IPS-15b (cell line): ENCODE data around the gene C12orf54.
"Not testable (repeated sequence)": the region's sequence is repeated elsewhere in the genome, so short reads cannot be mapped to it uniquely, and the experiment has no call there.

Source experiments
- H3K27me3 ChIP-seq: one replicate; pipeline ENCODE4 v1.6.1; 2013; ENCODE audit warnings: low read length; ENCODE audit not compliant: control insufficient read depth, insufficient read depth
- H3K36me3 ChIP-seq: one replicate; pipeline ENCODE4 v1.6.1; 2013; ENCODE audit warnings: low read length; ENCODE audit not compliant: control insufficient read depth, insufficient read depth
- H3K4me1 ChIP-seq: one replicate; pipeline ENCODE4 v1.6.1; 2013; ENCODE audit warnings: mild to moderate bottlenecking, low read length; ENCODE audit not compliant: control insufficient read depth, insufficient read depth
- H3K4me3 ChIP-seq: one replicate; pipeline ENCODE4 v1.5.1; 2013; ENCODE audit warnings: low read depth, low read length
- H3K9ac ChIP-seq: one replicate; pipeline ENCODE4 v1.6.1; 2013; ENCODE audit warnings: low read depth, mild to moderate bottlenecking, low read length
- H3K9me3 ChIP-seq: one replicate; pipeline ENCODE4 v1.6.1; 2013; ENCODE audit warnings: mild to moderate bottlenecking, low read length; ENCODE audit not compliant: control insufficient read depth, insufficient read depth

C12orf54 gene

GRCh38 chr12:48482198-48482597, at the start of gene C12orf54:
Gene C12orf54 (plus strand): TSS chr12:48482498. CDS start chr12:48483297, 799 bp downstream.
- H3K9ac ChIP-seq: no peak within 1 kb of the TSS
- H3K36me3 ChIP-seq: no peaks in the 10 kb centered on the region
- no peaks in the 10 kb centered on the region for H3K27me3 ChIP-seq
- no peaks in the 10 kb centered on the region for H3K4me1 ChIP-seq
- H3K9me3 ChIP-seq: no peaks in the 10 kb centered on the region
- no peak within 1 kb of the TSS for H3K4me3 ChIP-seq

GRCh38 chr12:48434016-48434415, 48.3 kb upstream of the C12orf54 start:
- H3K4me1 ChIP-seq, H3K36me3 ChIP-seq, H3K27me3 ChIP-seq, H3K9me3 ChIP-seq, H3K4me3 ChIP-seq, H3K9ac ChIP-seq: not testable (repeated sequence)

DNA sequence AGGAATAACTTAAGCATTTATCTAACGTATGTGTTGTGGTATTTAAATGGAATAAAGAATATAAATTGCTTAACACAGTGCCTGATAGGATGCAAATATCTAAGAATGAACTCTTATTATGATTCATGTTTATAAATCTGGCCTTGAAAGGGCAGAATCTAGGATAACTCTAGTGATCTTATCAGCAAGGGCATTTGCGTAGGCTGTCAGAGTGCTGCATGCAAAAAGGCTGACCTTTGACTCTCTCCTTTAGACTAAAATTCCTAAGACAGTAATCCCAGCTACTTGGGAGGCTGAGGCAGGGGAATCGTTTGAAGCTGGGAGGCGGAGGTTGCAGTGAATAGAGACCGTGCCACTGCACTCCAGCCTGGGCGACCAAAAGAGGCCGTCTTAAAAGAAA, 41.2 kb upstream of the C12orf54 start:
- no peaks in the 10 kb centered on the region for H3K36me3 ChIP-seq
- peaks cover 4% of the 10 kb centered on the region for H3K4me1 ChIP-seq
- no peak overlapping the region for H3K9ac ChIP-seq
- H3K9me3 ChIP-seq: no peaks in the 10 kb centered on the region
- H3K4me3 ChIP-seq: no peak overlapping the region
- H3K27me3 ChIP-seq: no peaks in the 10 kb centered on the region

DNA sequence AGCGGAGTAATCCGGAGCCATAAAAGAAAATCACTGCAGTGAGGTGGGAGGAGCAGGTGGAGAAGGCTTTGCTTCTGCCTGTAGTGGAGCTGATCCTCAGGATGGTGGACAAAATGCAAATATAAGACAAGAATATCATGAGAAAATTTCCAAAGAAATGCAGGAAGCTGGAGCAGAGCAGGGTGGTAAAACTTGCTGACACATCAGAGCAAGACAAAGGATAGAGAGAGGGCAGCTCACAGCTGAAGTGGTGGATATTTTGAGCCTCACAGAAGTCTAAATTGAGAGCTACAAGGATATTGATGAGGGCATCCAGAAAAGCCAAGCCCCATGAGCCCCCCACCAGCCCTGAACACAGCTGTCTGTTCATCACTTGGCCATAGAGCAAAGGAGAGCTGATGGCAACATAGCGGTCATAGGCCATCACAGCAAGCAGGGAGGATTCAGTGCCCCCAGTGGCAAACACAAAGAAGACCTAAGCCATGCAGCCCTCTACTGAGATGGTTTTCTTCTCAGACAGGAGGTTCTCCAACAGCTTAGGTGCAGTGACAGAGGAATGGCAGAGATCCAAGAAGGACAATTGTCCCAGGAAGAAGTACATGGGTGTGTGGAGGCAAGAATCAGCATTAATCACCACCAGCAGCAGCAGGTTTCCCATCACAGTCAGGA, 40.0 kb upstream of the C12orf54 start:
- peaks cover 4% of the 10 kb centered on the region for H3K4me1 ChIP-seq
- no peaks in the 10 kb centered on the region for H3K9me3 ChIP-seq
- H3K9ac ChIP-seq: no peak overlapping the region
- H3K4me3 ChIP-seq: no peak overlapping the region
- H3K36me3 ChIP-seq: no peaks in the 10 kb centered on the region
- no peaks in the 10 kb centered on the region for H3K27me3 ChIP-seq

DNA sequence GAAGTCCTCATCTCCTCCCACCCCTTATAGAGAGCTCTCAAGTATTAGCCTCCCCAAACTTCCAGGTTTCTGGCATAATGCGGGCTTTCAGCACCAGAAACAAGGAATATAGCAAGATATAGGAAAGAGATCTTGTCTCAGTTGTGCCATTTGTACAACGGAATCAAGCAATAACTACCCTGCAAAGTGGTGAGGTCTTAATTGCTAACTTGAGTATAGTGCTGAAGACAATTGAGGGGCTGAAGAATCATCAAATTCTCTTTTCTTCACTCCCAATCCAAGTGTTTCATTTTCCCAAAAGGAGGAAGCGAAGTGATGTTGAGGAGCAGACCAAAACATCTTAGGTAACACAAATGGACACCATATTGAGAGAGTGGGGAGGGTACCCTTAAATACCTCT, 36.8 kb upstream of the C12orf54 start:
- Histone ChIP-seq H3K4me1 (peaks cover 4% of the 10 kb centered on the region), H3K4me3 (no peak overlapping the region), H3K9me3 (no peaks in the 10 kb centered on the region), H3K27me3 (no peaks in the 10 kb centered on the region), H3K9ac (no peak overlapping the region), H3K36me3 (no peaks in the 10 kb centered on the region)

- peaks cover 4% of the 10 kb centered on the region for H3K4me1 ChIP-seq
- H3K9me3 ChIP-seq: no peaks in the 10 kb centered on the region
- no peak overlapping the region for H3K4me3 ChIP-seq
- no peaks in the 10 kb centered on the region for H3K36me3 ChIP-seq
- no peak overlapping the region for H3K9ac ChIP-seq
- H3K27me3 ChIP-seq: no peaks in the 10 kb centered on the region
These were observed 36.0 kb upstream of the C12orf54 start for GRCh38 chr12:48446161-48446776.

DNA sequence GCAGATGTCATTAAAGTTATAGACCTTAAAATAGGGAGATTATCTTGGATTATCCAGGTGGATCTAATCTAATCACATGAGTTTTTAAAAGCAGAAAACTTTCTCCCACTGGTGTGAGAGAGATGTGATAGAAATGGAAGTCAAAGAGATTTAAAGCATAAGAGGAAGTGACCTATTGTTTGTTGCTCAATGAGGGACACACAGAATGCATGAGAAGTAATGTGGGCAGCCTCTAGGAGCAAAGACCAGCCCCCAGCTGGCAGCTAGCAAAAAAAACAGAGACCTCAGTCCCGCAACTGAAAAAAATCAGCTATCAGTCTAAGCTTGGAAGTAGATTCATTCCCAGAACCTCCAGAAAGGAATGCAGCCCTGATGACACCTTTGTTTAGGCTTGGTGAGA, 34.5 kb upstream of the C12orf54 start:
- no peak overlapping the region for H3K9ac ChIP-seq
- no peaks in the 10 kb centered on the region for H3K27me3 ChIP-seq
- no peaks in the 10 kb centered on the region for H3K36me3 ChIP-seq
- H3K9me3 ChIP-seq: no peaks in the 10 kb centered on the region
- no peak overlapping the region for H3K4me3 ChIP-seq
- H3K4me1 ChIP-seq: no peaks in the 10 kb centered on the region

DNA sequence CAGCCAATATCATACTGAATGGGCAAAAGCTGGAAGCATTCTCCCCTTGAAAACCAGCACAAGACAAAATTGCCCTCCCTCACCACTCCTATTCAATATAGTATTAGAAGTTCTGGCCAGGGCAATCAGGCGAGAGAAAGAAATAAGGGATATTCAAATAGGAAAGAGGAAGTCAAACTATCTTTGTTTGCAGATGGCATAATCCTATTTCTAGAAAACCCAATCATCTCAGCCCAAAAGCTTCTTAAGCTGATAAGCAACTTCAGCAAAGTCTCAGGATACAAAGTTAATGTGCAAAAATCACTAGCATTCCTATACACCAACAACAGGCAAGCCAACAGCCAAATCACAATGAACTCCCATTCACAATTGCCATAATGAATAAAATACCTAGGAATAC, 30.9 kb upstream of the C12orf54 start:
- H3K9me3 ChIP-seq: no peaks in the 10 kb centered on the region
- no peak overlapping the region for H3K9ac ChIP-seq
- H3K27me3 ChIP-seq: no peaks in the 10 kb centered on the region
- H3K4me1 ChIP-seq: no peaks in the 10 kb centered on the region
- no peaks in the 10 kb centered on the region for H3K36me3 ChIP-seq
- no peak overlapping the region for H3K4me3 ChIP-seq

DNA sequence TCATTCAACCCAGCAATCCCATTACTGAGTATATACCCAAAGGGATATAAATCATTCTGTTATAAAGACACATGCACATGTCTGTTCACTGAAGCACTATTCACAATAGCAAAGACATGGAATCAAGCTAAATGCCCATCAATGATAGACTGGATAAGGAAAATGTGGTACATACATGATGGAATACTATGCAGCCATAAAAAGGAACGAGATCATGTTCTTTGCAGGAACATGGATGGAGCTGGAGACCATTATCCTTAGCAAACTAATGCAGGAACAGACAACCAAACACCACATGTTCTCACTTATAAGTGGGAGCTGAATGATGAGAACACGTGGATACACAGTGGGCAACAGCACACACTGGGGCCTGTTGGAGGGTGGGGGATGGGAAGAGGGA, 29.3 kb upstream of the C12orf54 start:
- not testable (repeated sequence) for H3K36me3 ChIP-seq, H3K9ac ChIP-seq

GRCh38 chr12:48454667-48455066, 27.6 kb upstream of the C12orf54 start:
- Histone ChIP-seq H3K9ac (no peak overlapping the region), H3K9me3 (no peaks in the 10 kb centered on the region), H3K4me3 (no peak overlapping the region), H3K27me3 (no peaks in the 10 kb centered on the region), H3K36me3 (no peaks in the 10 kb centered on the region), H3K4me1 (no peaks in the 10 kb centered on the region)

More for the DNA sequence above, 29.3 kb upstream of the C12orf54 start:
- H3K4me1 ChIP-seq, H3K4me3 ChIP-seq, H3K27me3 ChIP-seq, H3K9me3 ChIP-seq: not testable (repeated sequence)

- no peaks in the 10 kb centered on the region for H3K4me1 ChIP-seq
- H3K4me3 ChIP-seq: no peak overlapping the region
- no peak overlapping the region for H3K9ac ChIP-seq
- no peaks in the 10 kb centered on the region for H3K36me3 ChIP-seq
- H3K27me3 ChIP-seq: no peaks in the 10 kb centered on the region
- no peaks in the 10 kb centered on the region for H3K9me3 ChIP-seq
These were observed 27.2 kb upstream of the C12orf54 start for GRCh38 chr12:48455116-48455515.

DNA sequence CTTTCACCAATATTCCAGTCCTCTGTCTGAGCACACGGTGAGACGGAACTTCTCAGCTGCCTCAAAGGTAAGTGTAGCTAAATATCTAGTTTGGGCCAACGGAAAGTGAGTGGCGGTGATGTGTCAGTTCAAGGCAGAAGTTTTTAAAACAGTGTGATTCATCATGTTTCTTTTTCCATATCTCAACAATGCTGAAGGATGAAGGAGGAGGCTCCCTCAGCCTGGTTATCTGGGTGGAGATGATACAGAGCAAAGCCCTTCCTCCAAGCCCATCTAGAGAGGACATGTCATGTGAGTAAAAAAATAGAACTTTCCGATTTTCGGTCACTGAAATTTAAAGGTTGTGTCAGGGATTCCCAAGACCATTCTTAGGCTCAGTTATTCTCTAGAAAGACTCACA, 23.0 kb upstream of the C12orf54 start:
- Histone ChIP-seq H3K36me3 (no peaks in the 10 kb centered on the region), H3K4me3 (no peak overlapping the region), H3K27me3 (no peaks in the 10 kb centered on the region), H3K9ac (no peak overlapping the region), H3K9me3 (no peaks in the 10 kb centered on the region), H3K4me1 (no peaks in the 10 kb centered on the region)
